Mononuclear cell (primary cell): Measurements from ENCODE around the gene PI4KA. TPM values are rescaled to one million over a fixed set of nuclear protein-coding genes. Genes with fewer than 3 reads are reported as not detected.
"Not testable (repeated sequence)": the region's sequence is repeated elsewhere in the genome, so short reads cannot be mapped to it uniquely, and the experiment has no call there.

Experiments used
- H3K27me3 ChIP-seq: 2 replicates; pipeline ENCODE4 v1.6.0; 2011; ENCODE audit warnings: low read length, control low read depth; ENCODE audit not compliant: insufficient read depth
- H3K4me1 ChIP-seq: 2 replicates; pipeline ENCODE4 v1.5.1; 2011; ENCODE audit warnings: mild to moderate bottlenecking, low read length, control low read depth; ENCODE audit not compliant: insufficient read depth
- H3K4me3 ChIP-seq: 2 replicates; pipeline ENCODE4 v1.5.1; 2011; ENCODE audit warnings: mild to moderate bottlenecking, low read length, moderate library complexity
- H3K9me3 ChIP-seq: 2 replicates; pipeline ENCODE4 v1.5.1; 2011; ENCODE audit warnings: low read depth, mild to moderate bottlenecking, control low read depth, low read length
- total RNA-seq: library from RNA; depleted of rRNA; stranded (reverse); fragments of >200 nt; gene quantifications from one replicate; pipeline ENCODE4 v1.2.3, GENCODE V29; 2012

PI4KA gene
- total RNA-seq, 1 donor = 83.0 TPM

DNA sequence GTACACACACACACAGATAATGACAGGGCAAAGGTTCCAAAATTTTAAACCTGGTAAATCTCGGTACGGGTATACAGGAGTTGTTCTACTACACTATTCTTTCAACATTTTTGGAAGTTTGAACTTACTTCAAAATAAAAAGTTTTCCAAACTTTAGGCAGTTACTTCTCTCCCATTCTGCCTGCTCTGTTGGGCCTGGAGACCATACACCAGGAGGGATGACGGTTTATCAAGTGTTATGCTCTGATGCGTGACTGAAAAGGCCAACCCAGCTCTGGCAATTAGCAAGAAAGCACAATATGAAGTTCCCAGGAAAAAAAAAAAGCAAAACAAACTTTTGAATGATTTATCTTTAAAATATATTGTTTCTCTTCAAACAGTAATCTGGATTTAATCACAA is 83.7 kb downstream of the PI4KA start:
- no peaks in the 10 kb centered on the region for H3K27me3 ChIP-seq
- H3K4me3 ChIP-seq = no peak overlapping the region

DNA sequence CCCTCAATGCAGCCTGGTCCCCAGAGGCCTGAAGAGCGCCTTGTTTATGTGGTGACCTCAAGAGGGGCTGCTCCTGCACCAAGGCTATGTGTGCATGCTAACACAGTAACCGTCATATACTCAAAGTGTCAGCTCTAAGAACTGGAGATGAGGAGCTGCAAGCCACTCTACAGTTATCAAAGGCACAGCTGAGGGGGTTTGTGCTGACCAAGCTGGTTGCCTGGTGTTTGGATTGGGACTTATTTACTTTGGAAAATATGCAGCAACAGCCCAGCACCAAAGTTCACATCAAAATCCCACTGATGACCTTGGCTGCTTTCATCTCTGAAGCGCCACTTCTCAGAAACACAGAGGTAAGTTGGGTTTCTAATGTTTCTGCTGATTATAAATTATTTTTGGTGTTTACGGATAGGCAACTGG is 84.8 kb downstream of the PI4KA start, which contains the start of gene SERPIND1:
Gene SERPIND1, plus strand, starts transcription at position 321 of the 420 bp plus-strand sequence. CDS start 5,200 bp downstream, outside the sequence.
- Histone ChIP-seq H3K9me3 (no peaks in the 10 kb centered on the region), H3K4me3 (no peak within 1 kb of the TSS), H3K27me3 (no peaks in the 10 kb centered on the region), H3K4me1 (no peaks in the 10 kb centered on the region)

More for the DNA sequence above, 83.7 kb downstream of the PI4KA start:
- Histone ChIP-seq H3K9me3 (no peaks in the 10 kb centered on the region), H3K4me1 (no peaks in the 10 kb centered on the region)

DNA sequence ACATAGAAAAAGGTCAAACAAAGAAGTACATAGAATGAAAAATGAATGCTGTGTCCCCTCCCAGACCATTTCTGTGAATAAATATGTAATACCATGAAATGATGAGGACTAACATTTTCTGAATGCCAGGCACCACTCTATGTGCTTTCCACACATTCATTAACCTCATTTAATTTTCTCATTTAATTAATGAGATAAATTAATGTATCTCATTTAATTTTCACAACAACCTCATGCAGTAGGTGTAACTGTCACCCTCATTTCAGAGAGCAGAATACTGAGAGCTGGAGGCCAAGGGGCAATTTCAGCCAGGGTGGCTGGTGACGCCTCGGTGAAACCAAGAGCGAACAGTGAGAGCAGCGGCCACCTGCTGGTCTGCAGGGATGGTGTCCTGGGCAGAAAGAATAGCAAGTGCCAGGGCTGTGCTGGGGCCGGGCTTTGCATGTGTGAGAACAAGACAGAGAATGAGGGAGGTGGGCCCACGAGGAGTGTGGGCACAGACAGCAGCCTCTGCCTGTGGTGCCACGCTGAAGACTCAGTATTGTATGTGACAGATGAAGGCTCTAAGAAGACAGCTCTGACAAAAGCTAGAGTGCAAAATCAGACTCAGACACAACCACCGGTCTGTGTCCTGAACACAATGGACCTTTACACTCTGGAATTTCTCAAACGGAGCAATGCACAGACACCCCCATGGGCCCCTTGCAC is 86.5 kb downstream of the PI4KA start:
- Histone ChIP-seq H3K27me3 (no peaks in the 10 kb centered on the region), H3K4me3 (no peak overlapping the region), H3K4me1 (no peaks in the 10 kb centered on the region), H3K9me3 (no peaks in the 10 kb centered on the region)

DNA sequence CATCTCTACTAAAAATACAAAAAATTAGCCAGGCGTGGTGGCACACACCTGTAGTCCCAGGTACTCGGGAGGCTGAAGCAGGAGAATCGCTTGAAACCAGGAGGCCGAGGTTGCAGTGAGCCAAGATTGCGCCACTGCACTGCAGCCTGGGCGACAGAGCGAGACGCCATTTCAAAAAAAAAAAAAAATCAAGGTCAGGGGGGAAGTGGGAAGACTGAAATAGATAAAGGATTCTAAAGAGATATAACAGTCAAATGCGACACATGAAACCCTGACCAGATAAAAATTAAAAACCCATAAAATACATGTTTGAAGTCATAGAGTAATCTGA is 89.2 kb downstream of the PI4KA start:
- H3K4me1 ChIP-seq, H3K4me3 ChIP-seq, H3K27me3 ChIP-seq, H3K9me3 ChIP-seq: not testable (repeated sequence)

DNA sequence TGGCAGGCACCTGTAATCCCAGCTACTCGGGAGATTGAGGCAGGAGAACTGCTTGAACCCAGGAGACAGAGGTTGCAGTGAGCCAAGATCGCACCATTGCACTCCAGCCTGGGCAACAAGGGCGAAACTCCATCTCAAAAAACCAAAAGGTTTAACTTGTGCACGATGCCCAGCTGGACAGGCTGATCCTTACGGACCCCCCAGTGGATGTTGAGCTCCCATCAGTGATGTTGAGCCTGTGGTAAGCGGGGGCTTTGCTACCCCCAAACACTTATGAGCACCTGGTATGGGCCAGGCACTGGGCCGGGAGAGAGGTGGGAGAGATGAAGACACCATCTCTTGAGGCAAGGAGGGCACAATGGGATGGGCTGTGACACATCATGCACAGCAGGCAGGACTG is 92.1 kb downstream of the PI4KA start:
- H3K9me3 ChIP-seq = no peaks in the 10 kb centered on the region
- no peaks in the 10 kb centered on the region for H3K4me1 ChIP-seq
- no peaks in the 10 kb centered on the region for H3K27me3 ChIP-seq
- H3K4me3 ChIP-seq = no peak overlapping the region

DNA sequence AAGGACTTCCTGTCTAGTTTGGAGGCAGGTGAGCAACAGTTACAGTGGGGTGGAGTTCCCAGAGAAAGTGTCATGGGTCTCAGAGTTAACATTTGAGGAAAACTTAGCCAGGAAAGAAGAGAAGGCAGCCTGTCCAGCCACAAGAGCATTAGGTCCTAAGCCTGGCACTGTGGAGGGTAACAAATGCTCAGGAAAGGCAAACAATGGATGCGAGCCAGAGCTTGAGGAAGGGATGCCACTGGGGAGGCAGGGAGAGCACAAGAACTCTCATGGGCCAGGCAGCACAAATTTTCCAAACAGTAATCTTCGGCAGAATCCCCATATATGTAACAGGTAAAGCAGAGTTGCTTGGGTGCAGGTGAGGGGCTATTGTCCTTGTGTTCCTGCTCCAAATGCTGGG is 92.7 kb downstream of the PI4KA start:
- no peaks in the 10 kb centered on the region for H3K27me3 ChIP-seq
- H3K4me1 ChIP-seq = no peaks in the 10 kb centered on the region
- no peak overlapping the region for H3K4me3 ChIP-seq
- no peaks in the 10 kb centered on the region for H3K9me3 ChIP-seq

DNA sequence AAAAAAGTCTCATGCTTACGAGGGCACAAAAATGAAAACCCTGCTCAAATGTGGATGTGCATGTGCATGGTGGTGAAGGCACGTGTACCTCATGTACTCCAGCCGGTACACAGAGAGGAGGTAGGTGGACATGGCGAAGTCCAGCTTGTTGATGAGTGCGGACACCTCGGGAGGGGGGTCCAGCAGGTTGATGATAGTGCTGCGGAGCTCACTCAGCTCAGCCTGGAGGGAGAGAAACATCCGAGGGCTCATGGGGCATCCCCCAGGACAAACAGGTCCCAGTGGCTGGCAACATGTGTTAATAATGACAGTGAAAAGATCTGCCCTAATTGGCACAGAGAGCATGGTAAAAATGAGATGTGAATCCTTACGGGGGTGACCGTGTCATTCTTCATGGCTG is 93.9 kb downstream of the PI4KA start:
- Histone ChIP-seq H3K27me3 (no peaks in the 10 kb centered on the region), H3K9me3 (no peaks in the 10 kb centered on the region), H3K4me1 (no peaks in the 10 kb centered on the region), H3K4me3 (no peak overlapping the region)

DNA sequence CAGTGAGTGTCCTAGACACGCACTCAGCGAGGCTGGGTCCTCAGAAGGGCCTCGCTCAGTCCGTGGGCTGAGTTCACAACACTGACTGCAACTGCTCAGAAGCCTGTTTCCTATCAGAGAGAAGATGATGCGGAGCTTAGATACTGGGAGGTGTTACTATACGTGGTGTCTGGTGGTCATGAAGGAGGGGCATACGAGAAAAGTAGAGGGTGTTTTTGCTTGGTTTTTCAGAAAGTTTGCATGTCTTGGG is 94.2 kb downstream of the PI4KA start:
- Histone ChIP-seq H3K4me3 (no peak overlapping the region), H3K27me3 (no peaks in the 10 kb centered on the region), H3K9me3 (no peaks in the 10 kb centered on the region), H3K4me1 (no peaks in the 10 kb centered on the region)

DNA sequence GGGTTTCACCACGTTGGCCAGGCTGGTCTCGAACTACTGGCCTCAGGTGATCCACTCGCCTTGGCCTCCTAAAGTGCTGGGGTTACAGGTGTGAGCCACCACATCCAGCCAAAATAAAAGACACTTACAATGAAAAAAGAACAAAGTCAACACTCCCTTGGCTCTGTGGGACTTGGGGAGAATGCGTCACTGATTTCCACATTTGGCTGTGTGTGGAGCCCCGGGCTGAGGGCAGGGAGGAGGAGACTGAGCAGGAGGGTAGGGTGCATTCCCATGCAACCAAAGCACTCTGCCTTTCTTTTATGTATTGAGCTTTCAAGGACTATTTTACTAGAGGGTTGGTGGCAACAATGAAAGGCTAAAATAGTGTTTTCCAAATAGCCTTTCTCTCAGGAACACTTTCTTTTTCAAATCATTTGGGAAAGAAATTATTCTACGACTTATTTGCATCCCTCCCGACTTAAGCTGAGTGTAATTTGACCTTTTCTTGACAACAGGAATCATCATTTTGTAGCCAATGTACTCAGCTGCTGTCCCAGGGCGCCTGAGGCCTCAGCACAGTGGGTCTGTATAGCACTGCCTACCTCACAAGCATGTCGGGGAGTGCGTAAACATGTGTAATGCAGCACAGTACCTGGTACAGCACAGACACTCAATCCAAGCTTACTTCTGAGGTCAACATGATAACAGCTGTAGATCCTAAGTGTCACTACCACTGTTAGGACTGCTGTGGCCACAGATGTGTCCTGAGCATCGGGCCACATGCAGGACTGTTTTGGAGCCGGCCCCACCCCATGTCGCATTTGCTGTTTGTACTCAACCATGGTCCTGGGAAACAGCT is 94.8 kb downstream of the PI4KA start:
- Histone ChIP-seq H3K4me1 (no peaks in the 10 kb centered on the region), H3K27me3 (no peaks in the 10 kb centered on the region), H3K4me3 (no peak overlapping the region), H3K9me3 (no peaks in the 10 kb centered on the region)

DNA sequence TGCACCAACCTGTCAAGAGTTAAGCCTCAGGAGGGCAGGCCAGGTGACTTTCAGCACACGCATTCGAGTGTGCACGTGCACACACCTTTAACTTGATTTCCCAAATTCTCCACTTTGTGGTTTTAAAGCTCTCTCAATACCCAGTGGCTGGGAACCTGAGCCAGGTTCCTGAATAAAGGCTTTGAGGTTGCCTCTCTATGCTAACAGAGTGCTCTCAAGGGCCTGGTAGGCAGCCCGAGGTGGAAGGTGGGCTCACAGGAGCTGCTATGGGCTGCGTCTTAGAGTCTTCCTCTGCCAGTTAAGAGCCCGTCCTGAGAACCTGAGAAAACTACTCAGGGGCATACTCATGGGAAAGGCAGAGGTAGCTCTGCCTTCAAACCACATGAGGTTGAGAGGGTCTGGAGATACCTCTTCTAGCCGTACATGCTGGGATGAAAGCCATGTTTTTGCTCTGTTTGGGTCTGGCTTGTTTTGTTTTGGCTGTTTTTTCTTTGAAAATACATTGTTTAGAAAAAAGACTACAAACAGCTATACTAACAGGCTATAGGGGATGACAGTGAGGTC is 96.3 kb downstream of the PI4KA start:
- Histone ChIP-seq H3K4me1 (no peaks in the 10 kb centered on the region), H3K4me3 (no peak overlapping the region), H3K9me3 (no peaks in the 10 kb centered on the region), H3K27me3 (no peaks in the 10 kb centered on the region)

DNA sequence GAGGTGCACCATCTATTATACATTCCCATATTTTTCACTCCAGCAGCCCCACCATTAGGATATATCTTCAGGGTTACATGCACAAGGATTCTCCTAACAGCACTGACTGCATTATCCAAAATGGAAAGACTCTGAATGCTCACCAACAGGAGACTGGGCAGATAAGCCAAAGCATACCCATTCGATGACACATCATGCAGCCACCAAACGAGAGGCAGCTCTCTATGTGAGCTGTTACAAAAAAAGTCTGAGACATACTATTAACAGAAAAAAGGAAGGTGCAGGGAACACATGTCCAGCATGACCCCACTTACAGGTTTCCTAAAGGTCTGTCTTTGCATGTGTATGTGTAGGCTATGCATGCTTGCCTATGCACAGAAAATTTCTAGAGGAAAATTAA is 97.1 kb downstream of the PI4KA start:
- Histone ChIP-seq H3K27me3 (no peaks in the 10 kb centered on the region), H3K9me3 (no peaks in the 10 kb centered on the region), H3K4me1 (no peaks in the 10 kb centered on the region), H3K4me3 (no peak overlapping the region)

DNA sequence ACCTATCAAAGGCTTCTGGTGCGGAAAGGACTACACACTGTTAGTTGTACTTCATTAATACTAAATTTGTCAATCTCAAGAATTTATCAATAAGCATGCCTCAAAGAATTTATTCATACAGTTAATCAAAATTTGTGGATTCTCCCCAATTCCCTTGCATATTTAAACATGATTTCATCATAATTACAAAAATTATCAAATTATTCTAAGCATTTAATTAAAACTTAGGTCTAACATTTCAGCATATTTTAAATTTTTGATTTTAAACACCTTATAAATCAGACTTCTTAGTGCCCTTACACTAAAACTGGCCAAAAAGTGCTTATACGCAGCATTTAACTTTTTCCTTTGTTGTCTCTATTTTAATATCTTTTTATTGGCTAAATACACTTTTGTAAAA is 98.5 kb downstream of the PI4KA start:
- no peaks in the 10 kb centered on the region for H3K4me1 ChIP-seq
- H3K4me3 ChIP-seq = no peak overlapping the region
- H3K9me3 ChIP-seq = no peaks in the 10 kb centered on the region
- H3K27me3 ChIP-seq = no peaks in the 10 kb centered on the region

DNA sequence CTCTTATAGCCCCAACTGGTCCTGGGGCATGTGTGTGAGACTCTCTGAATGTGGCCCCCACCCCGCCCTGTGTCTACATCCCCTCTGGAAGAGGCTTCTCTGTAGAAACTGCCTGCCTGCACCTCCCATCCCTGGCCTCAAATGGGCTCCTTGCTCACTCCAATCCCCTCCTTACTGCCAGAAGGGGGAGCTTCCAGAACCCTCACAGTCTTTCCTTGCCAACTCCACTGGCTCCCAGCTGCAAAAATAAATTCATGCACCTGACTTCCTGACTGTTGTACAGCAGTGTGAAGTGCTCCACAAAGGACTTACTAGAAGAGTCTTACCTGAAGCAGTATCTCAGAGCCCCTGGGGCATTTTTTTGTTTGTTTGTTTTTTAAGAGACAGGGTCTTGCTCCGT is 99.9 kb downstream of the PI4KA start:
- H3K4me1 ChIP-seq = no peaks in the 10 kb centered on the region
- no peaks in the 10 kb centered on the region for H3K9me3 ChIP-seq
- H3K4me3 ChIP-seq = no peak overlapping the region
- H3K27me3 ChIP-seq = no peaks in the 10 kb centered on the region

DNA sequence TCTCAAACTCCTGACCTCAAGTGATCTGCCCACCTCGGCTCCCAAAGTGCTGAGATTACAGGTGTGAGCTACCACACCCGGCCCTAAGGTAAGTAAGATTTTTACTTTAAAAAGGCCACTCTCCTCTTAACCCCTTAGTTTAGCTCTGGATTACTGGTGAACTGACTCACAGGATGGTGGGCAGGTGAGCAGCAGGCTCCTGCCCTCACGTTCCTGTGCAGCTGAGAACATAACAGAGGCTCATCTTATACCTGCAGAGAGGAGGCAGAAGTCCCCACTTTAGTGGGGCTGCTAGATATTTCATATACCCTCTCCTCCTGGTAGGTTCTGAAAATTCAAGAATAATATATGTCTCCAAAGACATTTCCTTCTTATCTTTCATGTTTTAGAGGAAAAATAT is 101.8 kb downstream of the PI4KA start:
- Histone ChIP-seq H3K27me3 (no peaks in the 10 kb centered on the region), H3K9me3 (no peaks in the 10 kb centered on the region), H3K4me3 (no peak overlapping the region), H3K4me1 (no peaks in the 10 kb centered on the region)

DNA sequence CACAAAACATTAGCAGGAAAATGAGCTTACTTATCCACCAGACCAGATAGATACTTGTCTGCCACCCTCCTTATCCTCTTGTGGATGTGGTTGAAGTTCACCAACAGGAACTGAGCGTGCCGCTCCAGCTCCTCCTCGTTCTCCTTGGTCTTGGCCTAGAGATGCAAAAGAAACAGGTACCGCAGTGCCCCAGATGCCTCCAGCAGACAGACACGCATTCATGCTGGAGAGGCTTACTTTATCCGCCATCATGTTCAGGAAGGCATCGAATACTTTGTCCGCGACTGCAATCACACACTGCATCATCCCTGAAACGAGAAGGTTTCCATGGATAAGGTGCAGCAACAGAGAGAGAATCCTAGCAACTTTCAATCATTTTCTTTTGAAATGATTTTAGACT is 105.7 kb downstream of the PI4KA start:
- H3K4me3 ChIP-seq = no peak overlapping the region
- no peaks in the 10 kb centered on the region for H3K27me3 ChIP-seq
- peaks cover 17% of the 10 kb centered on the region for H3K4me1 ChIP-seq
- H3K9me3 ChIP-seq = no peaks in the 10 kb centered on the region
